NCI-H2029 (cell line): ENCODE results near the gene SEMA7A.
"Not testable (repeated sequence)": the region's sequence is repeated elsewhere in the genome, so short reads cannot be mapped to it uniquely, and the experiment has no call there.

Experiments used
- DNase-seq: peaks from one replicate; lab custom pipeline; 2025; lab: John Stamatoyannopoulos, UW

SEMA7A gene, protein sequence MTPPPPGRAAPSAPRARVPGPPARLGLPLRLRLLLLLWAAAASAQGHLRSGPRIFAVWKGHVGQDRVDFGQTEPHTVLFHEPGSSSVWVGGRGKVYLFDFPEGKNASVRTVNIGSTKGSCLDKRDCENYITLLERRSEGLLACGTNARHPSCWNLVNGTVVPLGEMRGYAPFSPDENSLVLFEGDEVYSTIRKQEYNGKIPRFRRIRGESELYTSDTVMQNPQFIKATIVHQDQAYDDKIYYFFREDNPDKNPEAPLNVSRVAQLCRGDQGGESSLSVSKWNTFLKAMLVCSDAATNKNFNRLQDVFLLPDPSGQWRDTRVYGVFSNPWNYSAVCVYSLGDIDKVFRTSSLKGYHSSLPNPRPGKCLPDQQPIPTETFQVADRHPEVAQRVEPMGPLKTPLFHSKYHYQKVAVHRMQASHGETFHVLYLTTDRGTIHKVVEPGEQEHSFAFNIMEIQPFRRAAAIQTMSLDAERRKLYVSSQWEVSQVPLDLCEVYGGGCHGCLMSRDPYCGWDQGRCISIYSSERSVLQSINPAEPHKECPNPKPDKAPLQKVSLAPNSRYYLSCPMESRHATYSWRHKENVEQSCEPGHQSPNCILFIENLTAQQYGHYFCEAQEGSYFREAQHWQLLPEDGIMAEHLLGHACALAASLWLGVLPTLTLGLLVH

DNA sequence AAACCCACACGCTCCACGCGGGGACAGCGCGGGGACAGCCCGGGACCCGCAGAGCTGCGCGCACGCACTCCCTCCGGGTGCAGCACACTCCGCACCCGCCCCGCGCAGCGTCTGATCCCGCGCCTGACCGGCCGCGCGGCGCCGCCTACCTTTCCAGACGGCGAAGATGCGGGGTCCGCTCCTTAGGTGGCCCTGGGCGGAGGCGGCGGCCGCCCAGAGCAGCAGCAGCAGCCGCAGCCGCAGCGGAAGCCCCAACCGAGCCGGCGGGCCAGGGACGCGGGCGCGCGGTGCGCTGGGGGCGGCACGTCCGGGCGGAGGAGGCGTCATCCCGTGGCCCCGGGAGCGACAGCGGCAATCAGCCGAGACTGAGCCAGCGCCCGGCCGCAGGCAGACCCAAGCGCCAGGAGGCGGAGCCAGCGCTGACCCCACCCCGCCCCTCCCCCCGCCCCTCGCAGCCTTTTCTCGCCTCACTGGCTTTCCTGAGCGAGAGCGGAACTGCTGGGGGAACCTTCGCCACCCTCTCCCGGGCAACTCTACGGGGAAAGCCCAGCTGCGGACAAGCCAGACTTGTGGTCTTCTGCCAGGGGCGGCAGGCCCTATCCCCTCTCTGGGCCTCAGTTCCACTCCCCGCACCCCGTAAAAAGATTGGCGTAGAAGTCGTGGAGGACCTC, at the start of gene SEMA7A:
Gene SEMA7A (minus strand): TSS at position 367 of the 671 bp plus-strand sequence. CDS start 40 bp downstream, at position 327.
- DNase-seq = peak; percentile 4

DNA sequence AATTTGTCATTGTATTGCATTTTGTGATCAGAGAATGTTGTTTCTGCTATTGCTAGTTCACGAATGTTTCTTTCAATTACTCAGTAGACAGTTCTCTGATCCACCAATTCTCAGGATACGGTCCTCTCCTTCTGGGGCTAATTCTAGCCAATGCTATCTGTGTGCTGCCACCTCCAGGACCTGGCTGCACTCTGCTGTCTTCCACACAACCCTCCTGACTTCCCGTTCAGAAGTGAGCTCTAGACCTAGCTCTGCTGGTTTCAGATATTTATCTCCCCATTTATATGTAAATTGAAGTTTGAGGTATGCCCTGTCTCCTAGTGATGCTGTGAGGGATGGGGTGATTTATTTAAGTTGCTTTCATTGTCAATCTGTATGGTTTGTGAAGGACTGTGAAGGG, 48.9 kb upstream of the SEMA7A start:
- no peak for DNase-seq

DNA sequence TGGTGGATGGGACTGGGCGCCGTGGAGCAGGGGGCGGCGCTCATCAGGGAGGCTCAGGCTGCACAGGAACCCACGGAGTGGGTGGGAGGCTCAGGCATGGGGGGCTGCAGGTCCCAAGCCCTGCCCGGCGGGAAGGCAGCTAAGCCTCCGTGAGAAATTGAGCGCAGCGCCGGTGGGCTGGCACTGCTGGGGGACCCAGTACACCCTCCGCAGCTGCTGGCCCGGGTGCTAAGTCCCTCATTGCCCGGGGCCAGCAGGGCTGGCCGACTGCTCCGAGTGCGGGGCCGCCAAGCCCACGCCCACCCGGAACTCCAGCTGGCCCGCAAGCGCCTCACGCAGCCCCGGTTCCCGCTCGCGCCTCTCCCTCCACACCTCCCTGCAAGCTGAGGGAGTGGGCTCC, 46.6 kb upstream of the SEMA7A start:
- not testable (repeated sequence) for DNase-seq

DNA sequence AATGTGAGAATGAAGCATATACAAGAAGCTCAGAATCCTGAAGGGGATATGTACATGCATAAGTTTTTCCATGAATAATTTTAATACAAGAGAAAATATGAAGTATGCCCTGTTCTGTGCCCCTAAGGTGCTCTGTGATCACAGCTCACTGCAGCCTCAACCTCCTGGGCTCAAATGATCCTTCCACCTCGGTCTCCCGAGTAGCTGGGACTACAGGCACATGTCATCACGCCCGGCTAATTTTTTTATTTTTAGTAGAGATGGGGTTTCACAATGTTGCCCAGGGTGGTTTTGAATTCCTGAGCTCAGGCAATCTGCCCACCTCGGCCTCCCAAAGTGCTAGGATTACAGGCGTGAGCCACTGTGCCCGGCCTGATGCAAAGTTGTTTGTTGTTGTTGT, 37.9 kb upstream of the SEMA7A start:
- DNase-seq = not testable (repeated sequence)

DNA sequence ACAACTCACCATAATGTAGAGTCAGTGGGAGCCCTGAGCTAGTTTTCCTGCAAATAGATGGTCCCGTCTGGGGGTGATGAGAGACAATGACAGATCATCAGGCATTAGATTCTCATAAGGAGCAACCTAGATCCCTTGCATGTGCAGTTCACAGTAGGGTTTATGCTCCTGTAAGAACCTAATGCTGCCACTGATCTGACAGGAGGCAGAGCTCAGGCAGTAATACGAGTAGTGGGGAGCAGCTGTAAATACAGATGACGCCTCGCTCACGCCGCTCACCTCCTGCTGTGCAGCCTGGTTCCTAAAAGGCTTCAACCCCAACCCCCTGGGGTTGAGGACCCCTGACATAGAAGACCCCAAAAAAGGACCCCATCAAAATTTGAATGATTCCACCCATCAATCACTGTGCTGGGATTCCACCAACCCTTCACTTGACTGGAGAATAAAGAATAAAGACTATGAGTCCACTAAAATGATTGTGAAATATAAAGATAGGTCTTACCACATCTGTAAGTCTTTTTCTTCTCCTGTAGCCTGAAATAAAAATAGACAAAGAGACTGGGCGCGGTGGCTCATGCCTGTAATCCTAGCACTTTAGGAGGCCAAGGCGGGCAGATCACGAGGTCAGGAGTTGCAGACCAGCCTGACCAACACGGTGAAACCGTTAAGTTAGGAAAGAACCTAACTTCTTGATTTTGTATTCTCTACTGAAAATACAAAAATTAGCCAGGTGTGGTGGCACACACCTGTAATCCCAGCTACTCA, 37.1 kb upstream of the SEMA7A start:
- DNase-seq = no peak

DNA sequence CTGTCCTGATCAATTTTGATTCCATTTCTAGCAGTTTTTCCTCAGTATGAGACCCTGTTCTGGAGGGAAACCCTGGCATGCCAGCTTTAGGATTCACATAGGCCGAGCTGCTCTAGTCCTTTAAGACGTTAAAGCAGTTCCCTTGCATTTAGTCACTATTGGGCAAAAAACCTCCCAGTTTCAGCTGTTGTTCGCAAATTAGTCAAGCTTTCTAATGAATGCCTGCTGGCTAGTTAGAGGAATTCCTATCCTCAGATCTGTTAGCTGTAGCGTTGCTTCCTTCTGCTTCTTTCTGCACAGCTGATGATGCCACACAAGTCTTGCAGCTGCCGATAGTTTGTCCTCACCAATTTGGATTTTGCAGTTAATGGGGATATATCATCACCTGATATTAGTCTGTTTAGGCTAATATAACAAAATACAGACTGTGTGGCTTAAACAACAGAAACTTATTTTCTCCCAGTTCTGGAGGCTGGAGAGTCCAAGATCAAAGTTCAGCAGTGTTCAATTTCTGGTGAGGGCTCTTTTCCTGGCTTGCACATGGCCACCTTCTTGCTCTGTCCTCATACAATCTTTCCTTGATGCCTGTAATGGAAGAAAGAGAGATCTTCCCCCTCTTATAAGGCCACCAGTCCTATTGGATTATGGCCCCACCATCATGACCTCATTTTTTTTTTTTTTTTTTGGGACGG, 34.7 kb upstream of the SEMA7A start:
- DNase-seq = no peak

DNA sequence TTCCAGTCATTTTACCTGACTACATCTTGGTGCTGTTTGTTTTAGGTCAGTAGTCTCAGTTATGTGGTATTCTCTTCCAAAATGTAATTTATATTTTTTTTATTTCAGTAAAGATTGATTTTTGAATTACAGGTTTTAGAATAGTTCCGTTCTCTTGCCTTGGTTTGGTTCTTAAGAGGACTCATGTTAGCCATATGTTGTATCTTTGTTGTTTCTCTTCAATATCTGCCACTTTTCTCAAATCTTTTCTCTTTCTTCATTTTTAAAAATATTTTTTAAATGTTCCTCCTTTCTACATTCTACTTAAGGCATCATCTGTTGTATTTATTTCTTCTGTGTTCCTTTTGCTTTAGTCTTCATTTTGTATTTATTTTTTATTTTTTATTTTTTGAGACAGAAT, 32.8 kb upstream of the SEMA7A start:
- DNase-seq = no peak

DNA sequence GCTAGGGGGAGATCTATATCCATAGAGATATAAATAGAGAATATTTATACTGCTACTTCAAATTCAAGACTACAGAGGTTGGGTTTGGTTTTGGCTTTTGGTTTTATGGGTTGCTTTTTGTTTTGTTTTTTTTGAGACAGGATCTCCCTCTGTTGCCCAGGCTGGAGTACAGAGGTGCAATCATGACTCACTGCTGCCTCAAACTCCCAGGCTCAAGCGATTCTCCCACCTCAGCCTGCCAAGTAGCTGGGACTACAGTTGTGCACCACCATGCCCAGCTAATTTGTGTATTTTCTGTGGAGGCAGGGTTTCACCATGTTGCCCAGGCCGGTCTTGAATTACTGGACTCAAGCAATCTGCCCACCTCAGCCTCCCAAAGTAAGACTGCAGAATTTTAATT, 31.1 kb upstream of the SEMA7A start:
- DNase-seq = no peak

DNA sequence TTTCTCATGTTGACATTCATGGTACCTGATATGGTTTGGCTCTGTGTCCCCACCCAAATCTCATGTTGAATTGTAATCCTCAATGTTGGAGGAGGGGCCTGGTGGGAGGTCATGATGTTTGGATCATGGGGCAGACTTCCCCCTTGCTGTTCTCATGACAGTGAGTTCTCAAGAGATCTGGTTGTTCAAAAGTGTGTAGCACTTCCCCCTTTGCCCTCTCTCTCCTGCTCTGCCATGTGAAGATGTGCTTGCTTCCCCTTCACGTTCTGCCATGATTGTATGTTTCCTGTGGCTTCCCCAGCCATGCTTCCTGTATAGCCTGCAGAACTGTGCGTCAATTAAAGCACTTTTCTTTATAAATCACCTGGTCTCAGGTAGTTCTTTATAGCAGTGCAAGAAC, 30.5 kb upstream of the SEMA7A start:
- no peak for DNase-seq

DNA sequence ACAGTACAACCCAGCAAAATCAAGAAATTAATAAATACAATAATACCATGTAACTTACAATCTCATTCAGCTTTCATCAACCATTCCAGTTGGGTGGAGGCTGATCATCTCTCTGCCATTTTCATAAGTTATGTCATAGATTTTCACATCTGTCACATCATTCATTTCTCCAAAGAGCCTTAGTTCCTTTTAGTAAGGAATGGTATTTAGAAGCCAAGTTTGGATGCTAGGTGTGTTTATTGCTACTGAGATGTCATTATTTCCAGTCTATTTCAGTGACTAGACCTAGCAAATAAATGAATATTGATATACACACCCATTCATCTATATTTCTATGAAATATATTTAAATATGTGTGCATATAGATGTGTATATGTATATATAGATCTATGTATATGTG, 29.9 kb upstream of the SEMA7A start:
- no peak for DNase-seq

DNA sequence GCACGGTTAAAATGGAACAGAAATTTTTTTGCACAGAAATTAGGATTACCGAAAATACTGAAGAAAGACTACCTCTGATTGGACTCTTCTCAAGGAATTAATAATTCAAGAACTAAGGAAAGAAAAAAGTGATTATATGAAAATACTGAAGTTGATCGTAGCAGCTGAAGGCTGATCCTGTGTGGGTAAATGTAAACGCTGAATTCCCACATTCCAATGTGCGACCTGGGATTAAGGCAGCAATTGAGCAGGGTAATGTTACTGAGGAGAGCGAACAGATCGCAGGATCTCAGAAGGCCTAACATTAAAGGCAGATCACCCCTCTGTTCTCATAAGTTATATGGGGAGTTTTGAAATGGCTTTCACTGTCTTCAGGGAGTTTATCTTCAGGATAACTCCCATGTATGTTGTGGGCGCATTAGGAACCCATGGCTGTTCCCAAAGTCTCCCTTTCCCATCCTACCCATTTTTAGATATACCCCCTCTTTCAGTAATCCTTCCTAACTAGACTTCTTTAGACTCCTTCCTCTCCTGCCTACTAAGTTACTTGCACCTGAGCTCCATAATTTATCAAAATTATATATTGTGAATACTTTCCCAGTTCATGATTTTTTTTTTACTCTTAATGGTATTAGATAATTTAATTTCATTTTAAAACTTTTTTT, 28.2 kb upstream of the SEMA7A start:
- no peak for DNase-seq

DNA sequence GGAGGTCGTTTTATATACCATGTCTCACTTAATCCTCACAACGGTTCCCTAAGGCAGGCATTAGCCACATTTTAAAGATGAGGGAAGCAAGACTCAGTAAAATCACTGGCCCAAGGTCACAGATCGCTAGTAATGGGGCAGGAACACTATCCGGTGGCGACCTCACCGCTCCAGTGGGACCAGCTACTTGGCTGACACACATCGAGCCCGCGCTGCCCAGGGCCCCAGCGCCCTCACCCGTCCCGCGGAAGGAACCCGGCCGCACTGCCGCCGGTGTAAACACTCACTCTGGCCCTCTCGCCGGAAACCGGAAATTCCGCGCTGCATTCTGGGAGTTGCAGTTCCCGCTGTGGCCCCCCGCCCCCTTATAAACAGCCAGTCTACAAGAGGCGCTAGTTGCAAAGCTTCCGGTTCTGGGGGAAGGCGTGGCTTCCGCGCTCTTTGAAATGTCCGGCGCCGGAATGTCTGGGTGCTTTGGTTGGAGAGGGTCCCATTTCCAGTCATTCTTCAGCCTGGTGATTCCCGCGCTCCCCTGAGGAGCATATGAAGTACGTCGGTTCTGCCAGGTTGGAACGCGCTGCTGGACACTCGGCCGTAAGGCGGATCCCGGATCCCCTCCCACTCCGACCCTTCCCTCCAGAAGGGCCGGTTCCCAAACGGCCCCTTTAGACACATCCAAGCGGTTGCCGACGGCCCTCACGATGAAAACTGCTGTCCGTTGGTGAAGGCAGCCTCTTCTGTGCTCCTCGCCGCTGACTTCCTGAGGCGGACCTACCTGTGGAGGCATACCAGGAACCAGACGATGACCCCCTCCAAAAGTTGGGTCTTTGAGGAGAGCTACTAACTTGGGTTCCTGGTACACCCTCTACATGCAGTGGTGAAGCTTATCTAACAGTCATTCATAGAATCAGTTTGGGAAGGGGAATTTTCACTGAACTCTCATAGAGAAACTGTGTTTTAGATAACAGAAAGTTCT, 27.4 kb upstream of the SEMA7A start, which contains the start of gene UBL7:
Gene UBL7 (minus strand): TSS at position 290 of the 976 bp plus-strand sequence. CDS start 2,293 bp downstream, outside the sequence.
- peak; percentile 85 for DNase-seq

DNA sequence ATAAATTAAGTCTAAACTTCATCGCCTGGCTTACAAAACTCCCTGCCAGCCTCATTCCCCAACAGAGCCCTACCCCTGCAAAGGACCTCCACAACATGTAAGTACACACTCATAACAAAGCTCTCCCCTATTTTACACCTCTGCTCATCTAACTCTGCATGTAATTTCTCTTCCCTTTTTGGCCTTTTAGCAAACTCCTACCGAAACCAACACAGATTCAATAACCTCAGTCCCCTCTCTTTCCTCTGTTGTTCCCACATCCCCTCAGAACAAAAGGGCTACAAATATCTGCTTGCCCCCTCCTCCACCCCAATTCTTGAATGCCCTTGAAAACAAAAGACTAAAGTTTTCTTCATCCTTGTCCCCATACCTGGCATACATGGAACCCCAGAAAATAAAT, 26.5 kb upstream of the SEMA7A start:
- DNase-seq = no peak

DNA sequence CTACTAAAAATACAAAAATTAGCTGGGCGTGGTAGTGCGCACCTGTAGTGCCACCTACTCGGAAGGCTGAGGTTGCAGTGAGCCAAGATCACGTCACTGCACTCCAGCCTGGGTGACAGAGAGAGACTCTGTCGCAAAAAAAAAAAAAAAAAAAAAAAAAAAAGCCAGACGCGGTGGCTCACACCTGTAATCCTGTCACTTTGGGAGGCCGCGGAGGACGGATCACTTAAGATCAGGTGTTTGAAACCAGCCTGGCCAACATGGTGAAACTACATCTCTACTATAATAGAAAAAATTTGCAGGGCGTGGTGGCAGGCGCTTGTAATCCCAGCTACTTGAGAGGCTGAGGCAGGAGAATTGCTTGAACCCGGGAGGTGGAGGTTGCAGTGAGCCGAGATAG, 26.0 kb upstream of the SEMA7A start:
- not testable (repeated sequence) for DNase-seq

DNA sequence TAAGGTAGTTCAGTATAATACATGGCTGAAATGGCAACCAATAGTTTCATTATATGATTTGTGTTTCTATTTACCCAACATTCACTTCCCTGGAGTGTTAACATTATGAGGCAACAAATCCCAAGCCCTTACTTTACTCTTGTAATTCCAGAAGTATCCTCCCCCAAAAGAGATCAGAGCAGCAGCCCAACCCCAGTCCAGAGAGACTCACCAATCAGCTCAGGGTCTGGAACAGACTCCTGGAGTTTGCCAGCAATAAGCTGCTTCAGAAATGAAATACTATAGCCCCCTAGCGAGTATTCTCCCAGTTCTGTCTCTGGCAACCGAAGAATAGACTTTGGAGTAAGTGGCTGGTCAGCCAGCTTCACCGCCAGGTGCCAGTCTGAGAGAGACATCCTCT, 24.7 kb upstream of the SEMA7A start:
- DNase-seq = no peak

DNA sequence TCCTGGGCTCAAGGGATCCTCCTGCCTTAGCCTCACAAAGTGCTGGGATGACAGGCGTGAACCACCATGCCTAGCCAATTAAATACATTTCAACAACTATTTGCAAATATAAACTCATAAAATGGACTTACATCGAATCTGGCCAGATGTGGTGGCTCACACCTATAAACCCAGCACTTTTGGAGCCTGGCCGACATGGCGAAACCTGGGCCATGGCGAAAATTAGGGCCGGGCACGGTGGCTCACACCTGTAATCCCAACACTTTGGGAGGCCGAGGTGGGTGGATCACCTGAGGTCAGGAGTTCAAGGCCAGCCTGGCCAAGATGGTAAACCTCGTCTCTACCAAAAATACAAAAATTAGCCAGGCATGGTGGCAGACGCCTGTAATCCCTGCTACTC, 23.3 kb upstream of the SEMA7A start:
- DNase-seq = not testable (repeated sequence)

DNA sequence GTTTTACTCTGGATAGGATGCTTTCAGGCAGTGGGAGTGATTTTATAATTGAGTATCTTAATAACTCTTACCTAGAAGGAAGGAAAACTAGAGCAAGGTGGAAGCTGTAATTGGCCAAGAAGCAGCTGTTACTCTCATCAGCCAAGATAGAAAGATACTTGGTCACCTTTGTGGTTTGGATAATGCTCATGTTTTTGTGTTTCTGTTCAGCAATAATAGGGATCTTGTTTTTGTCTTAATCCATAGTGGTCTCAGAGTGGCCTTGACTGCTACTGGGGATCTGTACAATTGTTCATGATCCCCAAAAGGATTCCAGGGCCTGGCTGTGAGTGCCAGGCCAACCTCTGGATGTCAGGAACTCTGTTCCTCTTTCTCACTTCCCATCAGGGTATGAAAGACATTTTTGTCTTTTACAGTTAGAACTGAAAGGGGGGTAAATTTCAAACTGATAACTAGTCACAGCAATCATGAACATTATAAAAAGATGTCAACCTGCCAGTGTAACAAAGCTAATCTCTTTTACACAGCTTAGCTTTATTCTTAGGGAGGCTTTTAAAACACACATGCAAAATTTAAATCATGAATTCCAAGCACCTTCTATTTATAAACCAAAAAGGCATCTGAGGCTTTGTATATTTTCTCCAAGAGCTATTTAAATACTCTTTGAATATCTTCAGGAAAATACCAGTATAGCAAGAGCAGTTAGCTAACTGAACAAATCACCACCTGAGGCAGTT, 21.2 kb upstream of the SEMA7A start:
- DNase-seq = no peak

DNA sequence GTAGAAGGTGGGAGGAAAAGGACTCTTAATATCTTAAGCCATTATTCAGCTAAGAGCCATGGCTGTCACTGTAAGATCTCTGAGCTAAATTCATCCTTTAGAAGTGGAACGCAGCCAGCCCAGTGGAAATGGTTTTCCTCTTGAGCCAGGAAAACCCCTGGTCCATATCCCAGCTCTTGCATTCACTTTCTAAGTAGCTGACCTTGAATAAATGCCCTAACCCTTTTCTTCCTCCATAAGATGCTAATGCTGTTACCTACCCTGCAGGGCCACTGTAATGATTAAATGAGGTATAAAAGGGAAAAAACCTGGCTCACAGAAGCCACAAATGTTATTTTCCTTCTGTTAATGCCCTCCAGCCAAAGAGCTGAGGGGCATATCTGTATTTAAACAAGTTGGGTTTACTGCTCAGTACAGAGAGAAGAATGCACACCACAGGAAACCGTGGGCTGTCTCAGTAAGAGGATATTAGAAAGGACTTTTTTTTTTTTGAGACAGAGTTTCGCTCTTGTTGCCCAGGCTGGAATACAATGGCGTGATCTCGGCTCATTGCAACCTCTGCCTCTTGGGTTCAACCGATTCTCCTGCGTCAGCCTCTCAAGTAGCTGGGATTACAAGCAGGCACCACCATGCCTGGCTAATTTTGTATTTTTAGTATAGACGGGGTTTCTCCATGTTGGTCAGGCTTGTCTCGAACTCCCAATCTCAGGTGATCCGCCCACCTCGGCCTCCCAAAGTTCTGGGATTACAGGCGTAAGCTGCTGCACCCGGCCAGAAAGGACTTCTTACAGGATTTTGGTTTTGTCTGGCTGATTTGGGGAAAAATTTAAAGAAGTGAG, 20.4 kb upstream of the SEMA7A start:
- DNase-seq = no peak
